GM19023 (cell line): Measurements from ENCODE around the gene GPR155.

Experiments
- ATAC-seq: cut with Tn5 transposase; IDR thresholded peaks from one replicate; pipeline ENCODE4 v1.9.1; 2021; ENCODE audit warnings: mild to moderate bottlenecking, moderate library complexity; ENCODE audit not compliant: unreplicated experiment

GPR155 gene

GRCh38 chr2:174486563-174487107 is at the start of gene GPR155:
GPR155 (minus strand) TSS chr2:174487029; CDS start chr2:174481956, 5,073 bp downstream.
- peak; percentile 40 for ATAC-seq

- ATAC-seq, result peak; percentile 63
Measured at GRCh38 chr2:174535757-174536703, 49.2 kb upstream of the GPR155 start.

- ATAC-seq, result no peak
Measured at GRCh38 chr2:174535083-174535482, 48.3 kb upstream of the GPR155 start.

- ATAC-seq, result no peak
Measured at GRCh38 chr2:174529916-174530315, 43.1 kb upstream of the GPR155 start.

- no peak for ATAC-seq
Measured at GRCh38 chr2:174527959-174528358, 41.1 kb upstream of the GPR155 start.

GRCh38 chr2:174527101-174527721 is 40.4 kb upstream of the GPR155 start:
- ATAC-seq, result no peak

GRCh38 chr2:174524527-174524926 is 37.7 kb upstream of the GPR155 start:
- ATAC-seq, result no peak

GRCh38 chr2:174522553-174522952 is 35.7 kb upstream of the GPR155 start:
- ATAC-seq, result no peak

GRCh38 chr2:174518395-174518794 is 31.6 kb upstream of the GPR155 start:
- no peak for ATAC-seq

- no peak for ATAC-seq
Measured at GRCh38 chr2:174516501-174517378, 29.9 kb upstream of the GPR155 start.

GRCh38 chr2:174512345-174512744 is 25.5 kb upstream of the GPR155 start:
- ATAC-seq, result no peak

GRCh38 chr2:174511580-174512260 is 24.9 kb upstream of the GPR155 start:
- ATAC-seq, result no peak

GRCh38 chr2:174510583-174511189 is 23.9 kb upstream of the GPR155 start:
- ATAC-seq, result no peak

- ATAC-seq, result no peak
Measured at GRCh38 chr2:174503161-174503809, 16.5 kb upstream of the GPR155 start.

GRCh38 chr2:174499371-174499770 is 12.5 kb upstream of the GPR155 start:
- ATAC-seq, result no peak

- no peak for ATAC-seq
Measured at GRCh38 chr2:174495365-174496012, 8.7 kb upstream of the GPR155 start.

GRCh38 chr2:174493549-174494331 is 6.9 kb upstream of the GPR155 start:
- peak; percentile 31 for ATAC-seq

- ATAC-seq, result peak; percentile 90
Measured at GRCh38 chr2:174492963-174493431, 6.2 kb upstream of the GPR155 start.
